ENCODE results near the gene PDE11A. TPM values are rescaled to one million over a fixed set of nuclear protein-coding genes. Genes with fewer than 3 reads are reported as not detected.

Gene PDE11A
- total RNA-seq, 4 donors from 2014 or later, result 0.12 TPM; not detected in 3

DNA sequence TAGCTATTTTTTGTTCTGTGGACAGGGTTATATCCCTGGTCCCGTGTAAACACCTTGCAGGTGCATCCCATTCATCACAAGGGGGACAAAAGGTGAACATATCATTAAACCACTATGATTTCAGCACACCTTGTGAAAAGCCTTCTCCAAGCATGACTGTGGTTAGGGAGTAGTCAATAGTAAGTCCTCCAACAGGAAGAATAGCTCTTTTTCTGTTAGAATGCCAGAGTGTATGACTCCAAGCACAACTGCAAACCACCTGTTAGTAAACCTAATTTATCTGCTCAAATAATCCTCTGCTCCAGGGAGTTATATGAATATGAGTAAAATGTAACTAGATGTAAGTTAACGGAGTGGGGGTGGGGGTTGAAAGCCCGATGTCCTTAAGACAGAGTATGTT is 439.5 kb downstream of the PDE11A start:
- WGBS, 2 donors, result 46 to 47% methylated on average over 3 of the region's 3 CpGs
- Histone ChIP-seq H3K36me3 (no peaks in the 10 kb centered on the region), H3K27me3 (peaks cover 0 to 10% (median 0%) of the 10 kb centered on the region in 4 donors), H3K9me3 (no peaks in the 10 kb centered on the region), H3K4me3 (no peak overlapping the region), H3K27ac (no peak overlapping the region), H3K4me1 (peaks cover 0 to 8% (median 0%) of the 10 kb centered on the region in 3 donors)
- no peak for DNase-seq
- TF ChIP-seq POLR2A (IDR thresholded peaks at IDR 0.05), result no peak
- TF ChIP-seq, protein P1, sequence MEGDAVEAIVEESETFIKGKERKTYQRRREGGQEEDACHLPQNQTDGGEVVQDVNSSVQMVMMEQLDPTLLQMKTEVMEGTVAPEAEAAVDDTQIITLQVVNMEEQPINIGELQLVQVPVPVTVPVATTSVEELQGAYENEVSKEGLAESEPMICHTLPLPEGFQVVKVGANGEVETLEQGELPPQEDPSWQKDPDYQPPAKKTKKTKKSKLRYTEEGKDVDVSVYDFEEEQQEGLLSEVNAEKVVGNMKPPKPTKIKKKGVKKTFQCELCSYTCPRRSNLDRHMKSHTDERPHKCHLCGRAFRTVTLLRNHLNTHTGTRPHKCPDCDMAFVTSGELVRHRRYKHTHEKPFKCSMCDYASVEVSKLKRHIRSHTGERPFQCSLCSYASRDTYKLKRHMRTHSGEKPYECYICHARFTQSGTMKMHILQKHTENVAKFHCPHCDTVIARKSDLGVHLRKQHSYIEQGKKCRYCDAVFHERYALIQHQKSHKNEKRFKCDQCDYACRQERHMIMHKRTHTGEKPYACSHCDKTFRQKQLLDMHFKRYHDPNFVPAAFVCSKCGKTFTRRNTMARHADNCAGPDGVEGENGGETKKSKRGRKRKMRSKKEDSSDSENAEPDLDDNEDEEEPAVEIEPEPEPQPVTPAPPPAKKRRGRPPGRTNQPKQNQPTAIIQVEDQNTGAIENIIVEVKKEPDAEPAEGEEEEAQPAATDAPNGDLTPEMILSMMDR (IDR thresholded peaks at IDR 0.05), result no peak
- intact Hi-C loops (cut with DNase I), result no loop called here

DNA sequence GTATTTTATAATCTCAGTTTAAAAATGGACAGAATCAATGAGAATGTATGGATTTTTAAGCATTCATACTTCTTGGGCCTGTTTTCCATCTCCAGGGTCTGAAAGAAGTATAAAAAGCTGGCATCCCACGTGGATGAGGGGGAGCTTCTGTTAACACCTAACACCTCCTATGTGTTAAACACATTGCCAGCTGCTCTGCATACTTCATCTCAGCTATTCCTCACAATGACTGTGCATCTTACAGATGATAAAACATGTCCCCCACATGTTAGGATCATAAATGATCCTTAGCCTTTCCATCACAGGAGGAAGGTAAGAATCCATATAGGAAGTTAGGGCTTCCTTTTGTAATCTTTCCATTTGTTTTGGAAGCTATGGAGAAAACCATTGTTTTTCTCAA is 440.9 kb downstream of the PDE11A start:
- Histone ChIP-seq H3K36me3 (no peaks in the 10 kb centered on the region), H3K27ac (no peak overlapping the region), H3K4me1 (peaks cover 0 to 8% (median 0%) of the 10 kb centered on the region in 3 donors), H3K9me3 (no peaks in the 10 kb centered on the region), H3K4me3 (no peak overlapping the region), H3K27me3 (peaks cover 0 to 18% (median 0%) of the 10 kb centered on the region in 4 donors)
- no peak for DNase-seq
- 24 to 57% methylated on average over 1 of the region's 1 CpG for WGBS, 2 donors
- intact Hi-C loops (cut with DNase I), result no loop called here
- no peak for TF ChIP-seq POLR2A (IDR thresholded peaks at IDR 0.05)
- TF ChIP-seq, protein P1 (IDR thresholded peaks at IDR 0.05), result no peak

DNA sequence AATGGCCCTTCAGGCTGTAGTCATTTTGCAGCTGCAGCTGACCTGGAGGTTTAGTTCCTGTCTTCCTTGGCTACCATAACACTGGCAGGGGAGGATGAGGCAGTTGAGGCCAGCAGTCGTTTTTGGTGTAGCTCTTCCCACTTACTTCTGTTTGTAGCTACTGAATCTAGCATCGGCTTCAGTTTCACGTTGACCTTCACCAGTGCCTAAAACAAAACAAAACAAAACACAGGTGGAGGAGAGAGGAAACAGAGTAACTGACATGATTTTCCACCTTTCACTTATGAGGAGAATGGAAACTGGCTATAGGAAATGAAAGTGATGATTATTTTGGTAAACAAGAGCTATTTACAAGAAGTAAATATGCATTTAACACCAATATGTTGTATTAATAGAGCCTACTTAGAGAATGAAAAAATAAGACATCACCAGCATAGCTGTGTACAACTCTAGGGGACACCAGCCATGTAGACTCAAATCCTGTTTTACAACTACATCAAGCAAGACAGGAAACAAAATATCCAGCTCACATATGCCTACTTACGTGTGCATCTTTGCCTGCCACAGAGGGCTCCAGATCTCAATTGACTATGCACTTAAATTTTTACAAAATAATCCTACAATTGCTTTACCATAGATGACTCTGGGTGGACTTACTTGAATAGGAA is 443.1 kb downstream of the PDE11A start:
- intact Hi-C loops (cut with DNase I), result no loop called here
- TF ChIP-seq, protein P1 (IDR thresholded peaks at IDR 0.05), result no peak
- TF ChIP-seq POLR2A (IDR thresholded peaks at IDR 0.05), result no peak
- Histone ChIP-seq H3K4me3 (no peak overlapping the region), H3K9me3 (no peaks in the 10 kb centered on the region), H3K27ac (no peak overlapping the region), H3K4me1 (peaks cover 0 to 8% (median 0%) of the 10 kb centered on the region in 3 donors), H3K27me3 (peaks cover 0 to 33% (median 0%) of the 10 kb centered on the region in 4 donors), H3K36me3 (no peaks in the 10 kb centered on the region)
- no peak for DNase-seq
- WGBS, 2 donors, result 53 to 57% methylated on average over 4 of the region's 4 CpGs

DNA sequence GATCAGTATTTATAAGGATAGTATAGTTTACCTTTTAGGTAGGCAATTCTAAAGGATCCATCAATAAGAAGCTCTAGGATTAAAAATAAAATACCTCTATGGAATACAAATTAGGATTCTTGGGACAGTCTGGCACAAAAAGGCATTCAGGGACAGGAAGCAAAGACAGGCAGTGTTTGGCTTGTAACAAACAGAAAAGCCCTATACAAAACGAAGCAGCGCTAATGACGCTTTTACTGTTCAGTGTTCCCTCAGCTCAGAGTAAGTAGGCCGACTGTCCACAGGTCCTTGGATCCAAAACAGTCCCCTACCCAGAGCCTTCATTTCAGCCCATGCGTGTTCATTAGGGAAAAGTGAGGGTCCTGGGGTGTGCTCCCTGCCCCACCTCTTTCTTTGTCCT is 443.7 kb downstream of the PDE11A start:
- H3K27ac ChIP-seq, result no peak overlapping the region
- no peak overlapping the region for H3K4me3 ChIP-seq
- intact Hi-C loops (cut with DNase I), result no loop called here
- peaks cover 0 to 5% (median 0%) of the 10 kb centered on the region in 3 donors for H3K4me1 ChIP-seq
- H3K9me3 ChIP-seq, result no peaks in the 10 kb centered on the region
- no peaks in the 10 kb centered on the region for H3K36me3 ChIP-seq
- peaks cover 0 to 33% (median 0%) of the 10 kb centered on the region in 4 donors for H3K27me3 ChIP-seq
- TF ChIP-seq, protein P1 (IDR thresholded peaks at IDR 0.05), result no peak
- TF ChIP-seq POLR2A (IDR thresholded peaks at IDR 0.05), result no peak
- no peak for DNase-seq
- WGBS, 2 donors, result 69 to 80% methylated on average over 5 of the region's 5 CpGs

DNA sequence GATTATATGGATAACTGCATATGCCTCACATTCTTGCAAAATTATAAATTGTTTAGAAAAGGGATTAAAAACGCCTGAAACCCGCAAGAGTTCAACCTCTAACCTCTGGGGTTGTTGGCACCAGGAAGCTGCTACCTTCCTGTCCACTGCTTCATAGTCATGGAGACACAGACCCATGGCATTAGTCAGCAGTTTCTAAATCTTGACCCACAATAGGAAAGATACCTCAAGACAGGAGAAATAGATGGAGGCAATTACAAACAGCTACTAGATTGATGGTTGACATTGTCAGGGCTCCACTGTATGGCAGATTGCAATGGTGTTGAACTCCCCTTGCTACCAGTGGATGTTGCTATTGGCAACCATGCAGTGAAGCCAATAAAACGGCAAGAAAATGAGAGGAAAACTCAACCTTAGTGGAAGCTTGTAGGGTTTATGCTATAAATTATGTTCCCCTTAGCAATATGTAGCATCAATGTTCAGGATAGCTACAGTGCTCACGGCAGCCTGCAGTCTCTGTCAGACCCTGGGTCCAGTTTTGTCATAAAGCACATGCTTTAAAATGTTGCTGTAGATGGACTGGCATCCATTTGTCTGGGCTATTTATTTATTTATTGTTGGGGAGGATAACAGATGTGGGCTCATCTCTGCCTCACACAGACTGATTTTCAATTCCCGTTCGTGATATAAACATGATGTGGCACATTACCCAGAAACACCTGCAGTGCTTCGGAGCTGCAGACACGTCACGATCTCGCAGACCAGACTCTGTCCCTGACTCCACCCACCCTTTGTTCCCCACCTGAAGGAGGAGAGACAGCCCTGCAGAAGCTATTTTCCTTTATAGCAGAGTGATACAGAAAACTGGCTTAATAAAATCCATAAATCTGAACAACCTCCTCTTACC is 446.6 kb downstream of the PDE11A start:
- Histone ChIP-seq H3K36me3 (no peaks in the 10 kb centered on the region), H3K4me1 (no peaks in the 10 kb centered on the region), H3K4me3 (no peak overlapping the region), H3K27me3 (peaks cover 0 to 40% (median 0%) of the 10 kb centered on the region in 4 donors), H3K27ac (no peak overlapping the region), H3K9me3 (no peaks in the 10 kb centered on the region)
- no peak for TF ChIP-seq POLR2A (IDR thresholded peaks at IDR 0.05)
- TF ChIP-seq, protein P1 (IDR thresholded peaks at IDR 0.05), result no peak
- DNase-seq, result no peak
- 54 to 58% methylated on average over 10 of the region's 10 CpGs for WGBS, 2 donors
- intact Hi-C loops (cut with DNase I), result no loop called here

All from esophagus squamous epithelium (tissue), 5 donors.